ENCODE data around the gene FBXO38. TPM values are rescaled to one million over a fixed set of nuclear protein-coding genes. Genes with fewer than 3 reads are reported as not detected.
A peak's percentile ranks its signal among the peaks of the same experiment; 100 is the strongest.

The FBXO38 gene
- total RNA-seq, 1 donor = 69.8 TPM

- Histone ChIP-seq H3K9me3 (ENCODE audit: low read depth, low read length) (no peaks in the 10 kb centered on the region), H3K4me1 (ENCODE audit: insufficient read depth, low read length) (peaks cover 29% of the 10 kb centered on the region), H3K36me3 (ENCODE audit: insufficient read depth, low read length) (no peaks in the 10 kb centered on the region), H3K4me2 (ENCODE audit: insufficient read depth, low read length) (no peak overlapping the region), H3K79me2 (ENCODE audit: insufficient read depth, low read length) (peaks cover 94% of the 10 kb centered on the region), H4K20me1 (ENCODE audit: insufficient read depth, low read length) (peaks cover 46% of the 10 kb centered on the region), H3K27ac (ENCODE audit: low read depth, low read length) (no peak overlapping the region), H3K4me3 (ENCODE audit: insufficient read depth, low read length) (no peak overlapping the region), H2AFZ (ENCODE audit: low read length) (no peak overlapping the region), H3K27me3 (ENCODE audit: insufficient read depth, low read length) (no peaks in the 10 kb centered on the region)
- no peak for DNase-seq (ENCODE audit: insufficient read length, low spot score, missing footprints)
- TF ChIP-seq, protein P1, sequence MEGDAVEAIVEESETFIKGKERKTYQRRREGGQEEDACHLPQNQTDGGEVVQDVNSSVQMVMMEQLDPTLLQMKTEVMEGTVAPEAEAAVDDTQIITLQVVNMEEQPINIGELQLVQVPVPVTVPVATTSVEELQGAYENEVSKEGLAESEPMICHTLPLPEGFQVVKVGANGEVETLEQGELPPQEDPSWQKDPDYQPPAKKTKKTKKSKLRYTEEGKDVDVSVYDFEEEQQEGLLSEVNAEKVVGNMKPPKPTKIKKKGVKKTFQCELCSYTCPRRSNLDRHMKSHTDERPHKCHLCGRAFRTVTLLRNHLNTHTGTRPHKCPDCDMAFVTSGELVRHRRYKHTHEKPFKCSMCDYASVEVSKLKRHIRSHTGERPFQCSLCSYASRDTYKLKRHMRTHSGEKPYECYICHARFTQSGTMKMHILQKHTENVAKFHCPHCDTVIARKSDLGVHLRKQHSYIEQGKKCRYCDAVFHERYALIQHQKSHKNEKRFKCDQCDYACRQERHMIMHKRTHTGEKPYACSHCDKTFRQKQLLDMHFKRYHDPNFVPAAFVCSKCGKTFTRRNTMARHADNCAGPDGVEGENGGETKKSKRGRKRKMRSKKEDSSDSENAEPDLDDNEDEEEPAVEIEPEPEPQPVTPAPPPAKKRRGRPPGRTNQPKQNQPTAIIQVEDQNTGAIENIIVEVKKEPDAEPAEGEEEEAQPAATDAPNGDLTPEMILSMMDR (IDR thresholded peaks at IDR 0.05; ENCODE audit: extremely low read depth, low read depth, low read length) = no peak
Observed at GRCh38 chr5:148388696-148389095, 4.9 kb downstream of the FBXO38 start.

- H3K36me3 ChIP-seq (ENCODE audit: insufficient read depth, low read length) = peaks cover 14% of the 10 kb centered on the region
- peaks cover 91% of the 10 kb centered on the region for H3K79me2 ChIP-seq (ENCODE audit: insufficient read depth, low read length)
- TF ChIP-seq, protein P1 (IDR thresholded peaks at IDR 0.05; ENCODE audit: extremely low read depth, low read depth, low read length) = no peak
- DNase-seq (ENCODE audit: insufficient read length, low spot score, missing footprints) = no peak
- no peak overlapping the region for H3K4me2 ChIP-seq (ENCODE audit: insufficient read depth, low read length)
- no peaks in the 10 kb centered on the region for H3K9me3 ChIP-seq (ENCODE audit: low read depth, low read length)
- no peak overlapping the region for H3K4me3 ChIP-seq (ENCODE audit: insufficient read depth, low read length)
- no peaks in the 10 kb centered on the region for H3K27me3 ChIP-seq (ENCODE audit: insufficient read depth, low read length)
- H4K20me1 ChIP-seq (ENCODE audit: insufficient read depth, low read length) = peaks cover 51% of the 10 kb centered on the region
- H2AFZ ChIP-seq (ENCODE audit: low read length) = no peak overlapping the region
- no peak overlapping the region for H3K27ac ChIP-seq (ENCODE audit: low read depth, low read length)
- peaks cover 17% of the 10 kb centered on the region for H3K4me1 ChIP-seq (ENCODE audit: insufficient read depth, low read length)
Observed at GRCh38 chr5:148390914-148391313, 7.2 kb downstream of the FBXO38 start.

GRCh38 chr5:148391422-148391821 is 7.7 kb downstream of the FBXO38 start:
- peaks cover 91% of the 10 kb centered on the region for H3K79me2 ChIP-seq (ENCODE audit: insufficient read depth, low read length)
- no peak overlapping the region for H3K4me3 ChIP-seq (ENCODE audit: insufficient read depth, low read length)
- H4K20me1 ChIP-seq (ENCODE audit: insufficient read depth, low read length) = peaks cover 49% of the 10 kb centered on the region
- peak; percentile 41 for DNase-seq (ENCODE audit: insufficient read length, low spot score, missing footprints)
- peaks cover 18% of the 10 kb centered on the region for H3K36me3 ChIP-seq (ENCODE audit: insufficient read depth, low read length)
- peaks cover 17% of the 10 kb centered on the region for H3K4me1 ChIP-seq (ENCODE audit: insufficient read depth, low read length)
- TF ChIP-seq, protein P1 (IDR thresholded peaks at IDR 0.05; ENCODE audit: extremely low read depth, low read depth, low read length) = no peak
- no peaks in the 10 kb centered on the region for H3K9me3 ChIP-seq (ENCODE audit: low read depth, low read length)
- H2AFZ ChIP-seq (ENCODE audit: low read length) = no peak overlapping the region
- H3K27ac ChIP-seq (ENCODE audit: low read depth, low read length) = no peak overlapping the region
- H3K4me2 ChIP-seq (ENCODE audit: insufficient read depth, low read length) = no peak overlapping the region
- H3K27me3 ChIP-seq (ENCODE audit: insufficient read depth, low read length) = no peaks in the 10 kb centered on the region

GRCh38 chr5:148393390-148393741 is 9.6 kb downstream of the FBXO38 start:
- TF ChIP-seq, protein P1 (IDR thresholded peaks at IDR 0.05; ENCODE audit: extremely low read depth, low read depth, low read length) = no peak
- DNase-seq (ENCODE audit: insufficient read length, low spot score, missing footprints) = peak; percentile 31
- Histone ChIP-seq H2AFZ (ENCODE audit: low read length) (no peak overlapping the region), H4K20me1 (ENCODE audit: insufficient read depth, low read length) (peaks cover 44% of the 10 kb centered on the region), H3K36me3 (ENCODE audit: insufficient read depth, low read length) (peaks cover 19% of the 10 kb centered on the region), H3K9me3 (ENCODE audit: low read depth, low read length) (no peaks in the 10 kb centered on the region), H3K27me3 (ENCODE audit: insufficient read depth, low read length) (no peaks in the 10 kb centered on the region), H3K4me1 (ENCODE audit: insufficient read depth, low read length) (peaks cover 10% of the 10 kb centered on the region), H3K79me2 (ENCODE audit: insufficient read depth, low read length) (peaks cover 88% of the 10 kb centered on the region), H3K4me3 (ENCODE audit: insufficient read depth, low read length) (no peak overlapping the region), H3K27ac (ENCODE audit: low read depth, low read length) (no peak overlapping the region), H3K4me2 (ENCODE audit: insufficient read depth, low read length) (no peak overlapping the region)
